ENCODE measurements around the gene PTAR1.

The PTAR1 gene

GRCh38 chr9:69750085-69750484, 9.7 kb downstream of the PTAR1 start:
- DNase-seq (ENCODE audit: low spot score) = no peak

- no peak for DNase-seq (ENCODE audit: low spot score)
Measured at GRCh38 chr9:69748304-69748703, 11.5 kb downstream of the PTAR1 start.

GRCh38 chr9:69746859-69747560, 12.8 kb downstream of the PTAR1 start:
- DNase-seq (ENCODE audit: low spot score) = no peak

- peak; percentile 43 for DNase-seq (ENCODE audit: low spot score)
Measured at GRCh38 chr9:69745716-69746437, 13.9 kb downstream of the PTAR1 start.

- DNase-seq (ENCODE audit: low spot score) = no peak
Measured at GRCh38 chr9:69744688-69745380, 15.0 kb downstream of the PTAR1 start.

GRCh38 chr9:69743930-69744329, 15.9 kb downstream of the PTAR1 start:
- no peak for DNase-seq (ENCODE audit: low spot score)

GRCh38 chr9:69740872-69741505, 18.8 kb downstream of the PTAR1 start:
- no peak for DNase-seq (ENCODE audit: low spot score)

- no peak for DNase-seq (ENCODE audit: low spot score)
Measured at GRCh38 chr9:69731348-69731747, 28.5 kb downstream of the PTAR1 start.

GRCh38 chr9:69719983-69720382, 39.8 kb downstream of the PTAR1 start:
- DNase-seq (ENCODE audit: low spot score) = no peak

GRCh38 chr9:69719367-69719766, 40.4 kb downstream of the PTAR1 start:
- no peak for DNase-seq (ENCODE audit: low spot score)

GRCh38 chr9:69718218-69718617, 41.6 kb downstream of the PTAR1 start:
- no peak for DNase-seq (ENCODE audit: low spot score)

GRCh38 chr9:69715825-69716224, 44.0 kb downstream of the PTAR1 start:
- DNase-seq (ENCODE audit: low spot score) = no peak

- no peak for DNase-seq (ENCODE audit: low spot score)
Measured at GRCh38 chr9:69715096-69715495, 44.7 kb downstream of the PTAR1 start.

GRCh38 chr9:69697475-69697874, 62.3 kb downstream of the PTAR1 start:
- no peak for DNase-seq (ENCODE audit: low spot score)

GRCh38 chr9:69696802-69697201, 63.0 kb downstream of the PTAR1 start:
- no peak for DNase-seq (ENCODE audit: low spot score)

GRCh38 chr9:69689991-69690538, 69.7 kb downstream of the PTAR1 start:
- DNase-seq (ENCODE audit: low spot score) = no peak

- no peak for DNase-seq (ENCODE audit: low spot score)
Measured at GRCh38 chr9:69683927-69684326, 75.9 kb downstream of the PTAR1 start.

GRCh38 chr9:69678843-69679538, 80.8 kb downstream of the PTAR1 start:
- DNase-seq (ENCODE audit: low spot score) = no peak

- DNase-seq (ENCODE audit: low spot score) = no peak
Measured at GRCh38 chr9:69677931-69678330, 81.9 kb downstream of the PTAR1 start.

- no peak for DNase-seq (ENCODE audit: low spot score)
Measured at GRCh38 chr9:69675563-69675962, 84.2 kb downstream of the PTAR1 start.

- no peak for DNase-seq (ENCODE audit: low spot score)
Measured at GRCh38 chr9:69674716-69675438, 84.9 kb downstream of the PTAR1 start.
